ENCODE data around the gene BCAR3. TPM values are rescaled to one million over a fixed set of nuclear protein-coding genes. Genes with fewer than 3 reads are reported as not detected.

Gene BCAR3
- total RNA-seq, 1 donor from 2014 or later = 22.8 TPM

DNA sequence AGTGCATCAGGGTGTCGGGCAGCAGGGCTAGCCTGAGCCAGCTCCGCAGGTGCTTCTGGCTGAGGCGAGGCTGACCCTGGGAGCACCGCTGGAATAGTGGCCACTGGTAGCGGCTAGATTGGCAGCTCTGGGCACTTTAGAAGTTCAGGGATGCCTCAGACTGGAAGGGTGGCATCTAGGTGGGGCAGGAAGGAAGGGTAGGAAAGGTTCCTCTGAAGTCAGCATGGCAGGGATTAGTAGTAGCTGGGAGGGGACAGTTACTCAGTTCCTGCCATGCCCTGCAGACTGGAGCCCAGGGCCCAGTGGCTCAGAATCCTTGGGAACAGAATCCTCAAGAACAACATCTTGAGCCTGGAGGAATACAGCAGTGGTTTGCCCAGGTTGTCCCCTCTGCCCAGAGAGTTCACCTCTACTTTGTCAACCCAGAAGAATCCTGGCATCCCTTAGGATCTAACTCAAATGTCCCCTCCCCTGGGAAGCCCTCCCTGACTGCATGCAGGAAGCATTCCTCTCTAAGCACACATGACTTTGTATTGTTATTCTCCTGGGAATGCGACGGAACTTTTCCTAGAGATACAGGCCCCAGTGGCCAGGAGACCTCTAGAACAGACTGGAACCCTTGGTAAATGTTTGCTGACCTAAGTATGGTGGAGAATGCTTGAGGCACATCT lies 39.5 kb upstream of the BCAR3 start:
- no peak for TF ChIP-seq POLR2AphosphoS5 (IDR thresholded peaks at IDR 0.05; ENCODE audit: insufficient read depth in 1 of 2, low read depth in 1 of 2)
- no peak for TF ChIP-seq POLR2A (IDR thresholded peaks at IDR 0.05)
- TF ChIP-seq, protein P1, sequence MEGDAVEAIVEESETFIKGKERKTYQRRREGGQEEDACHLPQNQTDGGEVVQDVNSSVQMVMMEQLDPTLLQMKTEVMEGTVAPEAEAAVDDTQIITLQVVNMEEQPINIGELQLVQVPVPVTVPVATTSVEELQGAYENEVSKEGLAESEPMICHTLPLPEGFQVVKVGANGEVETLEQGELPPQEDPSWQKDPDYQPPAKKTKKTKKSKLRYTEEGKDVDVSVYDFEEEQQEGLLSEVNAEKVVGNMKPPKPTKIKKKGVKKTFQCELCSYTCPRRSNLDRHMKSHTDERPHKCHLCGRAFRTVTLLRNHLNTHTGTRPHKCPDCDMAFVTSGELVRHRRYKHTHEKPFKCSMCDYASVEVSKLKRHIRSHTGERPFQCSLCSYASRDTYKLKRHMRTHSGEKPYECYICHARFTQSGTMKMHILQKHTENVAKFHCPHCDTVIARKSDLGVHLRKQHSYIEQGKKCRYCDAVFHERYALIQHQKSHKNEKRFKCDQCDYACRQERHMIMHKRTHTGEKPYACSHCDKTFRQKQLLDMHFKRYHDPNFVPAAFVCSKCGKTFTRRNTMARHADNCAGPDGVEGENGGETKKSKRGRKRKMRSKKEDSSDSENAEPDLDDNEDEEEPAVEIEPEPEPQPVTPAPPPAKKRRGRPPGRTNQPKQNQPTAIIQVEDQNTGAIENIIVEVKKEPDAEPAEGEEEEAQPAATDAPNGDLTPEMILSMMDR (IDR thresholded peaks at IDR 0.05) = no peak
- DNase-seq (ENCODE audit: extremely low spot score in 2 of 2) = no peak
- intact Hi-C loops (cut with DNase I) = no loop called here
- no peaks in the 10 kb centered on the region for H3K4me1 ChIP-seq
- H3K27me3 ChIP-seq = no peaks in the 10 kb centered on the region
- no peak overlapping the region for H3K27ac ChIP-seq
- no peaks in the 10 kb centered on the region for H3K9me3 ChIP-seq
- no peak overlapping the region for H3K4me3 ChIP-seq
- H3K36me3 ChIP-seq = no peaks in the 10 kb centered on the region

DNA sequence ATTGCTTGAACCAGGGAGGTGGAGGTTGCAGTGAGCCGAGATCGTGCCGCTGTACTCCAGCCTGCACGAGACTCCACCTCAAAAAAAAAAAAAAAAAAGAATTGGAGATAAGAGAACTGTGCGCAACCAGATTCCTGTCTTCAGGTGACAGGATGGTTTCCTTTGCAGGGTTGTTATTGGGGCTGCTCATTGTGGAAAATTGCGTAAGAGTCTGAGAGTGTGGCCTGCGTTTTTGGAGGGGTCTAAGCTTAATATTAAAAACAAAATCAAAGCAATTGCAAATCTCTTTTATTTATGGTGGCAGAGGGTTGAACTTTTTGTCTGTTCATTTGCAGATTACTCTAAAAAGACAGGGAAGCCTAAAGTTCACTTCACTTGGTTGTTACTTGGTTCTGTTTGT lies 36.0 kb upstream of the BCAR3 start:
- intact Hi-C loops (cut with DNase I) = no loop called here
- Histone ChIP-seq H3K27me3 (no peaks in the 10 kb centered on the region), H3K36me3 (no peaks in the 10 kb centered on the region), H3K4me1 (no peaks in the 10 kb centered on the region), H3K9me3 (no peaks in the 10 kb centered on the region), H3K4me3 (no peak overlapping the region), H3K27ac (no peak overlapping the region)
- no peak for DNase-seq (ENCODE audit: extremely low spot score in 2 of 2)
- TF ChIP-seq, protein P1 (IDR thresholded peaks at IDR 0.05) = no peak
- TF ChIP-seq POLR2AphosphoS5 (IDR thresholded peaks at IDR 0.05; ENCODE audit: insufficient read depth in 1 of 2, low read depth in 1 of 2) = no peak
- TF ChIP-seq POLR2A (IDR thresholded peaks at IDR 0.05) = no peak

DNA sequence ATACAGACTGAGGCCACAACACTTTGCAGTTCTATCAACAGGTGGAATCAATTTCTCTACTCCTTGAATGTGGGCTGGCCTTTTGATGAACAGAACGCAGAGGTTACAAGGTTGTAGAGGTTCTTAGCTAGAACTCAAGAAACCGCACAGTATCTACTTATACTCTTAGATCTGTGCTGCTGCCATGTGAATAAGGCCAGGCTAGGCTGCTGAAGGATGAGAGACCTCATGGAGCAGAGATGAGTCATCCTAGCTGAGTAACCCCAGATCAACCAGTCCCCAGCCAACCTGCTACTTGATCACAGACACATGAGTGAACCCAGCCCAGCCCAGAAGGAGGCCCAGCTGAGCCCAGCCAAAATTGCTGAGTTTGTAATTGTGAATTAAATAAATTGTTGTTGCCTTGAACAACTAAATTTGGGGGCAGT lies 35.3 kb upstream of the BCAR3 start:
- H3K27ac ChIP-seq = no peak overlapping the region
- intact Hi-C loops (cut with DNase I) = no loop called here
- DNase-seq (ENCODE audit: extremely low spot score in 2 of 2) = no peak
- no peak overlapping the region for H3K4me3 ChIP-seq
- no peaks in the 10 kb centered on the region for H3K9me3 ChIP-seq
- H3K36me3 ChIP-seq = no peaks in the 10 kb centered on the region
- no peaks in the 10 kb centered on the region for H3K4me1 ChIP-seq
- no peaks in the 10 kb centered on the region for H3K27me3 ChIP-seq
- no peak for TF ChIP-seq POLR2AphosphoS5 (IDR thresholded peaks at IDR 0.05; ENCODE audit: insufficient read depth in 1 of 2, low read depth in 1 of 2)
- no peak for TF ChIP-seq POLR2A (IDR thresholded peaks at IDR 0.05)
- TF ChIP-seq, protein P1 (IDR thresholded peaks at IDR 0.05) = no peak

DNA sequence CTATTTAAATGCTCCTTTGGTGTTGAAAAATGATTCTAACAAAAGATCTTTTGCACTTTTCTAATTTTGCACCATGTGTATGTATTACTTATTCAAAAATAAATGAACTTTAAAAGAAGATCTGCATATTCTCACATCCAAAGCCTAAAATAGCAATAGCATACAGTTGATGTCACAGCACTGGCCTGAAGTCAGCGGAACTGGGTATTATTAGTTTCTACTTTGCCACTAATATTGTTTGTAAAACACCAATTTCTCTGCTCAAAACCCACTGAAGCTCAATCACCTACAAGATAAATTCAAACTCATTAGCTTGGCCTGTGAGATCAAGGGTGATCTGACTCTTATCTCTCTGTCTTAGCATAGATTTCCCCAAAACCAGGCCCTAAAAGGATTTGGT lies 34.5 kb upstream of the BCAR3 start:
- no peaks in the 10 kb centered on the region for H3K27me3 ChIP-seq
- no peak overlapping the region for H3K27ac ChIP-seq
- H3K4me3 ChIP-seq = no peak overlapping the region
- H3K4me1 ChIP-seq = no peaks in the 10 kb centered on the region
- intact Hi-C loops (cut with DNase I) = no loop called here
- no peaks in the 10 kb centered on the region for H3K9me3 ChIP-seq
- no peaks in the 10 kb centered on the region for H3K36me3 ChIP-seq
- TF ChIP-seq, protein P1 (IDR thresholded peaks at IDR 0.05) = no peak
- TF ChIP-seq POLR2A (IDR thresholded peaks at IDR 0.05) = no peak
- no peak for TF ChIP-seq POLR2AphosphoS5 (IDR thresholded peaks at IDR 0.05; ENCODE audit: insufficient read depth in 1 of 2, low read depth in 1 of 2)
- DNase-seq (ENCODE audit: extremely low spot score in 2 of 2) = no peak

DNA sequence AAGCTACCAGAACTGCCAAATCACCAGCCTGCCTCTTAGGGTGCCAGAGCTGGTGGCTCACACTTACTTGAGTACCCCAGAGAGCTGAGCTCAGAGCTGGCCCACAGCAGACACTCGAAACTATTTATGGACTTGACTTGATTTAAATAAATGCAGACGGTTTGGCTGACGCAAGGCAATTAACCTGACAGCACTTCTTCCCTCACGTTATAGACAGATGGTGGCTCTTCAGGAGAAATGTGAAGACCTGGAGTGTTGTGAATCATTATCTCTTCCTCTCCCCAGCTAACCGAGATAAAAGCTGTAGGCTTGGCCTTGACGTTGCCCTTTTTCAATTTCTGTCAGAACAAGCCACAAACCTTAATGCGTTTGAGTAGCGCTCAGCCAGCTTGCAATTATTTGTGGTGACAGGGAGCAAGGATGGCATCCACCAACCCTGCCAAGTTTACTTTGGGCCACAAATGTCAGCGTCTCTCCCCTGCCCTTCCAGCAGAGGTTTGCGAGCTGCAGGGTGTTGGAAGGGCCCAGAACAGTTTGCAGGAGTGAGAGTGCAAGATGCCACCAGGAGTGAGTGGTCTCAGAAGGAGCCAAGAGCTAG lies 34.0 kb upstream of the BCAR3 start:
- Histone ChIP-seq H3K27me3 (no peaks in the 10 kb centered on the region), H3K36me3 (no peaks in the 10 kb centered on the region), H3K27ac (no peak overlapping the region), H3K4me3 (no peak overlapping the region), H3K9me3 (no peaks in the 10 kb centered on the region), H3K4me1 (no peaks in the 10 kb centered on the region)
- intact Hi-C loops (cut with DNase I) = no loop called here
- TF ChIP-seq, protein P1 (IDR thresholded peaks at IDR 0.05) = no peak
- no peak for DNase-seq (ENCODE audit: extremely low spot score in 2 of 2)

Measured in vagina (tissue), 2 donors.